Lower leg skin (tissue), 3 donors: ENCODE results near the gene ERG.

Experiments used
- POLR2A ChIP-seq, 2 donors: fragments of 450-650 bp; IDR thresholded peaks; one replicate each; pipeline ENCODE4 v1.6.1; 2016 to 2017; ENCODE audit warnings: antibody characterized with exemption in 2 of 2, mild to moderate bottlenecking in 1 of 2, moderate library complexity in 1 of 2
- TF ChIP-seq, protein P1 (sequence below), 3 donors: fragments of 450-650 bp; IDR thresholded peaks; one replicate each; pipeline ENCODE4 v1.5.1; 2016; ENCODE audit warnings: antibody characterized with exemption in 3 of 3, mild to moderate bottlenecking in 3 of 3, moderate library complexity in 2 of 3

DNA sequence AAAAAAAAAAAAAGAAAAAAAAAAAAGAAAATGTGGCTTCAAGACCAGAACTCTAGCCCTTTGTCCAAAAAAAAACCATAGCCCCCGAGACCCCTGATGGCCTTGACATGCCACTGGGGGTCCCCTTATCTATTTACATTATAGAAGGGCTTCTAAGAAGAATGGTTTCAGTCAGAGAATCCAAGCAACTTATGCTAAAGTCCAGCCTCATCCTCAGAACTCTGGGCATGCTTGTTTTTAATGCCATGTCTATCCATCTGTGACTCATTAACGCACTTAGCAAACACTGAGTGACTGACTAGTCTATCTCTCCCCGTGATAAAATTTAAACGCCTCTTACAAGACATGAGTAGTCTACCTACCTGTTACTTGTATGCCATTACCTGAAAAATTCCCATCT is 29.3 kb downstream of the ERG start:
- no peak for TF ChIP-seq POLR2A (IDR thresholded peaks at IDR 0.05)
- TF ChIP-seq, protein P1, sequence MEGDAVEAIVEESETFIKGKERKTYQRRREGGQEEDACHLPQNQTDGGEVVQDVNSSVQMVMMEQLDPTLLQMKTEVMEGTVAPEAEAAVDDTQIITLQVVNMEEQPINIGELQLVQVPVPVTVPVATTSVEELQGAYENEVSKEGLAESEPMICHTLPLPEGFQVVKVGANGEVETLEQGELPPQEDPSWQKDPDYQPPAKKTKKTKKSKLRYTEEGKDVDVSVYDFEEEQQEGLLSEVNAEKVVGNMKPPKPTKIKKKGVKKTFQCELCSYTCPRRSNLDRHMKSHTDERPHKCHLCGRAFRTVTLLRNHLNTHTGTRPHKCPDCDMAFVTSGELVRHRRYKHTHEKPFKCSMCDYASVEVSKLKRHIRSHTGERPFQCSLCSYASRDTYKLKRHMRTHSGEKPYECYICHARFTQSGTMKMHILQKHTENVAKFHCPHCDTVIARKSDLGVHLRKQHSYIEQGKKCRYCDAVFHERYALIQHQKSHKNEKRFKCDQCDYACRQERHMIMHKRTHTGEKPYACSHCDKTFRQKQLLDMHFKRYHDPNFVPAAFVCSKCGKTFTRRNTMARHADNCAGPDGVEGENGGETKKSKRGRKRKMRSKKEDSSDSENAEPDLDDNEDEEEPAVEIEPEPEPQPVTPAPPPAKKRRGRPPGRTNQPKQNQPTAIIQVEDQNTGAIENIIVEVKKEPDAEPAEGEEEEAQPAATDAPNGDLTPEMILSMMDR (IDR thresholded peaks at IDR 0.05): no peak
